ENCODE data around the gene KCTD5.
"Not testable (repeated sequence)": the region's sequence is repeated elsewhere in the genome, so short reads cannot be mapped to it uniquely, and the experiment has no call there.

KCTD5 gene, protein sequence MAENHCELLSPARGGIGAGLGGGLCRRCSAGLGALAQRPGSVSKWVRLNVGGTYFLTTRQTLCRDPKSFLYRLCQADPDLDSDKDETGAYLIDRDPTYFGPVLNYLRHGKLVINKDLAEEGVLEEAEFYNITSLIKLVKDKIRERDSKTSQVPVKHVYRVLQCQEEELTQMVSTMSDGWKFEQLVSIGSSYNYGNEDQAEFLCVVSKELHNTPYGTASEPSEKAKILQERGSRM

DNA sequence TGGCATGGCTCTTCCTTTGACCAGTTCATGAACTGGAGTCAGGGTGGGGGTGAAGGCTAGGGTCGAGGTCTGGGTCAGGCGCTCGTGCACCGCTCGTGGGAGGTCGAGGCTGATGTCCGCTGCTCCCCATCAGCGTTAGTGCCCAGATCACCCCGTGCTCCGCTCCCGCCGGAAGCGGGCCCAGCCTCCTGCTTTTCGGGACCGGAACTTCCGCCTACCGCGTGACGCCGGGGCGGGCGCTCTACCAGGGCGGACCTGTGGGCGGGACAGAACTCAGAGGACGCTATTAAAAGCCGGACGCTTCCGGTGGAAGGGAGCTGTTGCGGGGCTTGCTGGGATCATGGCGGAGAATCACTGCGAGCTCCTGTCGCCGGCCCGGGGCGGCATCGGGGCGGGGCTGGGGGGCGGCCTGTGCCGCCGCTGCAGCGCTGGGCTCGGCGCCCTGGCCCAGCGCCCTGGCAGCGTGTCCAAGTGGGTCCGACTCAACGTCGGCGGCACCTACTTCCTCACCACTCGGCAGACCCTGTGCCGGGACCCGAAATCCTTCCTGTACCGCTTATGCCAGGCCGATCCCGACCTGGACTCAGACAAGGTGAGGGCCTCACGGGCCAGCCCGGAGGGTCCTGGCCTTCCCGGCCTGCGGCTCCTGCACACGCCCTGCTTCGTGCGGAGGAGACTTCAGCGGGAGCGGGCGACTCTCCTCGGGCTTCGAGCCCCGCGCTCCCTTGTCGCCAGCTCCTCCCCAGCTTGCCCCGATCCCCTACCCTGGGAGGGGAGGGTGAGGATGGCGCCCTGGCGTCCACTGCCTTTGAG, at the start of gene KCTD5:
Gene KCTD5 (plus strand): TSS at position 315 of the 813 bp plus-strand sequence. CDS start 26 bp downstream, at position 341.
- Histone ChIP-seq H3K27ac (ENCODE audit: low read length) (no peak within 1 kb of the TSS), H3K9ac (ENCODE audit: low read depth, low read length) (peak within 1 kb of the TSS; percentile 97), H3K27me3 (ENCODE audit: insufficient read depth, low read length) (no peaks in the 10 kb centered on the region), H3K4me3 (ENCODE audit: low read length) (peak within 1 kb of the TSS; percentile 98), H3K9me3 (ENCODE audit: insufficient read depth, low read depth, low read length) (no peaks in the 10 kb centered on the region), H3K36me3 (ENCODE audit: insufficient read depth, low read depth, low read length) (no peaks in the 10 kb centered on the region), H3K4me1 (ENCODE audit: insufficient read depth, low read length) (no peaks in the 10 kb centered on the region; the same call in 1 of the 2 replicates)

DNA sequence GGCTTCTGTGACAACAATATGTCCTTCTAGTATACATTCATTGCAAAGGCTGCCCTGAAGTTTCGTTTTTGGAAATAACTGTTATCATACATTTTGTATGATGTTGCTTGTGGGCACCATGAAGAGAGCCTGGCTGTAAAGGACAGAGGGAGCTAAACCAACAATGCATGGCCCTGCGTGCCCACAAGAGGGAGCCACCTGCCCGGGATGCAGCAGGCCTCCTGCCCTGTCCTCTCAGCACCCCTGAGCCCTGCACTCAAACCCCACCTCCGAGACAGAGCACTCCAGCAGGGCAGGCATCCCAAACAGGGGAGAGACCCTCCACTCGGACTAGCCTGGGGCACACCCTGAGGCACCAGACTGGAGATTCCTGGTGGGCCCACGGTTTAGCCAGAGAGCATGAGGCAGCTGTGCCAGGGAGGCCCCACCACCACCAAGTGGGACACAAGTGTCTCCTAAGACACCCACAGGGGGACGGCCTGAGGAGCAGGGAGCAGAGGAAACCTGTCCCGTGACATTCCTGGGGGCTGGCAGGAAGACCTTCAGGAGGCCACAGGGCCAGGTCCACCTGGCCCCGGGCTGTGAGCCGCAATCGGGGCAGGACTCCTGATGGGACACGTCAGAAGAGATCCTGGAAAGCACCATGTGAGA, 43.1 kb upstream of the KCTD5 start:
- not testable (repeated sequence) for H3K4me3 ChIP-seq (ENCODE audit: low read length); H3K9me3 ChIP-seq (ENCODE audit: insufficient read depth, low read depth, low read length); H3K27me3 ChIP-seq (ENCODE audit: insufficient read depth, low read length); H3K36me3 ChIP-seq (ENCODE audit: insufficient read depth, low read depth, low read length); H3K27ac ChIP-seq (ENCODE audit: low read length); H3K9ac ChIP-seq (ENCODE audit: low read depth, low read length); H3K4me1 ChIP-seq (ENCODE audit: insufficient read depth, low read length)

DNA sequence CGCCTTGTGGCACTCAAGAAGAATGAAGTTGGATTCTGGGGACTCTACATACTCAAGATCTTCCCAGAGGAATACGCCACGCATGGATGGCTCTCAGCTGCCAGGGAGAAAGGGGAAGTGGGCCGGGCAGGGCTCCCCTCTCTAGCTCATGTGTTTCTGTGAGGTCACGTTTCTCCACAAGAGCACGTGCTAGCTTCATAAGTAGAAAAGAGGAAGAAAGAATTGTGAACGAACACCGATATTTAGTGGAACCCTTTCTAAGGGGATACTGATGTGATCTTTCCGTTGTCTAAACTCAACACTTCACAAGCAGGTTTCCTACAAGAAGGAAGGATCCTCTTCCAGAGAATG, 42.6 kb upstream of the KCTD5 start:
- H3K36me3 ChIP-seq (ENCODE audit: insufficient read depth, low read depth, low read length); H3K4me1 ChIP-seq (ENCODE audit: insufficient read depth, low read length); H3K27ac ChIP-seq (ENCODE audit: low read length); H3K27me3 ChIP-seq (ENCODE audit: insufficient read depth, low read length); H3K4me3 ChIP-seq (ENCODE audit: low read length); H3K9me3 ChIP-seq (ENCODE audit: insufficient read depth, low read depth, low read length); H3K9ac ChIP-seq (ENCODE audit: low read depth, low read length): not testable (repeated sequence)

DNA sequence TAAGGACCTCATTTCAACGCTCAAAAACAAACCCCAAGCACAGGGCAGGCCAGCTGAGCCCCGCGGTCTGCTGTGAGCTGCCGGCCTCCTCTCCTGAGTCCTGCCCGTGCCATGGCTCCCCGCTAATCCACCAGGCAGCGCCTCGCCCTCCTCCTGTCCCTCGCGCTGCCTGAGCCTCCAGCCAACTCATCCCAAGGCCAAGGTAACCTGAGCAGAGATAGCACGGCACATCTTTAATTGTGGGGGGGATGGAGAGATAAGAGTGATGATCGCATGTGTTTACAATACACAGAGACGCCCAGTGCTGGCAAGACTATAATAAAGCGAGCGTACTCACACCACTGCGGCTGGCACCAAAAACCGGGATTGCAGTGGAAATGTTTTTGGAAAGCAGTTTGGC, 39.8 kb upstream of the KCTD5 start:
- H3K27ac ChIP-seq (ENCODE audit: low read length); H3K4me3 ChIP-seq (ENCODE audit: low read length); H3K27me3 ChIP-seq (ENCODE audit: insufficient read depth, low read length); H3K4me1 ChIP-seq (ENCODE audit: insufficient read depth, low read length); H3K36me3 ChIP-seq (ENCODE audit: insufficient read depth, low read depth, low read length); H3K9ac ChIP-seq (ENCODE audit: low read depth, low read length); H3K9me3 ChIP-seq (ENCODE audit: insufficient read depth, low read depth, low read length): not testable (repeated sequence)

DNA sequence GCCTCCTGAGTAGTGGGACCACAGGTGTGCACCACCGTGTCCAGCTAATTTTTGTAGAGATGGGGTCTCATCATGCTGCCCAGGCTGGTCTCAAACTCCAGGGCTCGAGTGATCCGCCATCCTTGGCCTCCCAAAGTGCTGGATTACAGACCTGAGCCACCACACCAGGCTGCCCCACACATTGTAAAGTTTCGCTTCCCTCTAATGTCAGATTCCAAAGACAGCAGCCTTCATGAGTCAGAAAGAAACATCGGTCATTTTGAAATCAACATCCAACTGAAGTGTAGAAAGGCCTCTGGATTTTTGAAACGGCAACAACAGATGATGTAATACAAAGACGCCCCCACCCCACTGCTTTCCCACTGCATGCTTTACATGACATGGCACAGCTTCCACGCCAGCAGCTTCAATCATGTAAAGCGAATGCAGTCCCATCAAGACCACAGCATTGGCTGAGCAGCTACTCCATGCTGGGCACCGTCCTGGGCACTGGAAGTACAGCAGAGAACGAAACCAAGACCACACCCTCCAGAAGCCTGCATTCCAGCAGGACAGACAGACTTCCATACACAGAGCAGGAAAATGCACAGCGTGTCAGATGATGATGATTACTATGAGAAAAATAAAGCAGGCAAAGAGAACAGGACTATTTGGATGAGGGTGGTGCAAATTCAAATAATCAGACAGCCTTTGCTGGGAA, 37.4 kb upstream of the KCTD5 start:
- H3K9ac ChIP-seq (ENCODE audit: low read depth, low read length); H3K4me3 ChIP-seq (ENCODE audit: low read length); H3K4me1 ChIP-seq (ENCODE audit: insufficient read depth, low read length); H3K36me3 ChIP-seq (ENCODE audit: insufficient read depth, low read depth, low read length); H3K9me3 ChIP-seq (ENCODE audit: insufficient read depth, low read depth, low read length); H3K27ac ChIP-seq (ENCODE audit: low read length); H3K27me3 ChIP-seq (ENCODE audit: insufficient read depth, low read length): not testable (repeated sequence)

DNA sequence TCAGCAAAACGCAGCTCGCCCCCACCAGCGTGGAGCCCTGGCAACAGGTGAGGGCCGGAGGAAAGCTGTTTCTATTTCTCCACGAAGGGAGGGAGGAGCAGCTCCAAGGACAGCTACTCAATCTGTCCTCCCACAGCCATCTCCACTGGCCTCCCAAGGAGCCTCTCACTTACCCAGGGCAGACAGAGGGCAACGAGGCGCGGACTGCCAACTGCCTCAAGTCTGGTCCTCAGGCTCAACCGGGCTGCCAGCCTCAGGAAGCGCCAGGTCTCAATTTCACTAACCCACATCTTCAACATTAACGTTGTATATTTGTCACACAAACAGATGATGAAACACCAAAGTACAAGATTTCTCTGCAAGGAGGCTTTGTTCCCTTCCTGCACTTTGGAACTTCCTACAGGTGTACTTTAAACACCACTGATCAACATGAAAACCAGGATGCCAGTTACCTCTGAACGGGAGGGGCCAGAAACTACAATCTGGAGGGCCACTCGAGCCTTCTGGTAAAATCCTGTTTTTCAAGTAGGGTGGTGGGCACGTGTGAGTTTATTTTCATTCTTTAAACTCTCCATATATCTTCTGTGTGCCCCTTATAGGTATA, 31.0 kb upstream of the KCTD5 start:
- not testable (repeated sequence) for H3K4me1 ChIP-seq (ENCODE audit: insufficient read depth, low read length); H3K4me3 ChIP-seq (ENCODE audit: low read length); H3K27ac ChIP-seq (ENCODE audit: low read length); H3K9me3 ChIP-seq (ENCODE audit: insufficient read depth, low read depth, low read length); H3K27me3 ChIP-seq (ENCODE audit: insufficient read depth, low read length); H3K36me3 ChIP-seq (ENCODE audit: insufficient read depth, low read depth, low read length); H3K9ac ChIP-seq (ENCODE audit: low read depth, low read length)

DNA sequence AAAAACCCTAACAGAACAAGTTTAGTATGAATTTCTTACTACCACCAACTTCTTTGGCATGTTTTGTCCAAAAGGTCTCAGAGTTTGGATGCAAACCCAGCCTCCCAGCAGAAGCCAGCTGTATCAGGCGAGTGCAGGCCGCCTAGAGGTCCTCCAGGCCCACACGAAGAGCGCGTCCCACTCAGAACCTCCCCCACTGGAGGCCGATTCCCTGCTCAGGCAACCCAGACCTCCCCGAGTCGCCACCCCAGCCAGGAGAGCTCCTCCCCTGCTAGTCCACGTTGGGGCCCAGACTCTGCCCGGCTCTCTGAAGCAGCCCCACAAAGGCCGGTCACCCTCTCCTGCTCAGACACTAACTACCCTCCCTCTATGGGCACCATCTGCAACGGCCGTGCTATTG, 28.4 kb upstream of the KCTD5 start:
- not testable (repeated sequence) for H3K9ac ChIP-seq (ENCODE audit: low read depth, low read length); H3K4me1 ChIP-seq (ENCODE audit: insufficient read depth, low read length); H3K27ac ChIP-seq (ENCODE audit: low read length); H3K36me3 ChIP-seq (ENCODE audit: insufficient read depth, low read depth, low read length); H3K27me3 ChIP-seq (ENCODE audit: insufficient read depth, low read length); H3K4me3 ChIP-seq (ENCODE audit: low read length); H3K9me3 ChIP-seq (ENCODE audit: insufficient read depth, low read depth, low read length)

DNA sequence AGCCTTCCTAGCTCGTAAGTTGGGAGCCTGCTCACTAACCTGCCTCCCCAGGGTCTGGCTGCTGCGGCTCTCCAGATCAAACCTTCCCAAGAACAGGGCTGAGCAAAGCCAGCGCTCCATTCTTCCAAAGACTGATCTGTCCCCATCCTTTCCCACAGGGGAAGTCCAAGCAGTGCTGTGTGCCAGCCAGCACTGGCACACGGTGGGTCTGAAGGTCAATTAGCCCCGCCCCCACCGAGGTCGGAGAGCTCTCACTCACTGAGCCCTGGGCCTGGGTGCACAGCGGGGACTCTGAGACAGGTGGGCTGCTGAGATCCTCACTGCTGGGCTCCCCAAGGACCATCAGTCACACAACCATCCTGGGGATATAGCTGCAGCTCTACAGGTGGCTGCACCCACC, 27.4 kb upstream of the KCTD5 start:
- not testable (repeated sequence) for H3K9ac ChIP-seq (ENCODE audit: low read depth, low read length); H3K4me1 ChIP-seq (ENCODE audit: insufficient read depth, low read length); H3K27me3 ChIP-seq (ENCODE audit: insufficient read depth, low read length); H3K36me3 ChIP-seq (ENCODE audit: insufficient read depth, low read depth, low read length); H3K4me3 ChIP-seq (ENCODE audit: low read length); H3K9me3 ChIP-seq (ENCODE audit: insufficient read depth, low read depth, low read length); H3K27ac ChIP-seq (ENCODE audit: low read length)

DNA sequence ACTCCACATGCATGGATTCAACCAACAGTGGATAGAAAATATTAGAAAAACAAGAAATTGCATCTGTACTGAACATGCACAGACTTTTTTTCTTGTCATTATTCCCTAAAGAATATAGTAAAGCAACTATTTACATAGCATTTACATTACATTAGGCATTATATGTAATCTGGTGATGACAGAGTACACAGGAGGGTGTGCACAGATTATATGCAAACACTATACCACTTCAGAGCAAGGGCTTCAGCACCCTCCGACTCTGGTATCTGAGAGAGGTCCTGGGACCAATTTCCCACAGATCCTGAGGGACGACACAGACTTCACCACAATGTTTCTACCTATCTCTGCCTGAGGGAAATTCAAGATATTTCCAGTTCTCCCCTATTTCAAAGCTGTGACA, 25.3 kb upstream of the KCTD5 start:
- Histone ChIP-seq H3K36me3 (ENCODE audit: insufficient read depth, low read depth, low read length) (no peaks in the 10 kb centered on the region), H3K27me3 (ENCODE audit: insufficient read depth, low read length) (0 out of 2 replicates have a peak, but pooled peaks cover 3% of the 10 kb centered on the region), H3K27ac (ENCODE audit: low read length) (no peak overlapping the region), H3K9ac (ENCODE audit: low read depth, low read length) (no peak overlapping the region), H3K9me3 (ENCODE audit: insufficient read depth, low read depth, low read length) (no peaks in the 10 kb centered on the region), H3K4me3 (ENCODE audit: low read length) (no peak overlapping the region), H3K4me1 (ENCODE audit: insufficient read depth, low read length) (no peaks in the 10 kb centered on the region)

DNA sequence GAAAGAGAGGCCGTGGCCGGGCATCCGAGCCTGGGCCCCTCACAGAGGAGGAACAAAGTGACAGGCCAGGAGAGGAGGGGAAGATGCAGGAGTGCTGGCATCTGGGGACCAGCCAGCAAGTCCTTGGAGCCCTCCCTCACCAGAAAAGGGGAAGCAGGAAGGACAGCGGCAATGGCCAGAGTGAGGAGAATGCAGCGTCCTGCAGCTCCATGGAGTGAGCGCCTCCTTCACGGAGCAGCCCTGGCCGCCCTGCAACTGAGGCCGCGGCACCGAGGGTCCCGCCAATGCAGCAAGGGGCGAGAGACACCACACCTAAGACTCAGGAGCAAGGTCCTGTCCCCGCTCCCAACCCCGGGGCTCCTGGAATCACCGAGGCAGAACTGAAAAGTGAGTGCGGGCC, 24.5 kb upstream of the KCTD5 start:
- not testable (repeated sequence) for H3K4me3 ChIP-seq (ENCODE audit: low read length); H3K27ac ChIP-seq (ENCODE audit: low read length); H3K27me3 ChIP-seq (ENCODE audit: insufficient read depth, low read length); H3K4me1 ChIP-seq (ENCODE audit: insufficient read depth, low read length); H3K9me3 ChIP-seq (ENCODE audit: insufficient read depth, low read depth, low read length); H3K36me3 ChIP-seq (ENCODE audit: insufficient read depth, low read depth, low read length); H3K9ac ChIP-seq (ENCODE audit: low read depth, low read length)

DNA sequence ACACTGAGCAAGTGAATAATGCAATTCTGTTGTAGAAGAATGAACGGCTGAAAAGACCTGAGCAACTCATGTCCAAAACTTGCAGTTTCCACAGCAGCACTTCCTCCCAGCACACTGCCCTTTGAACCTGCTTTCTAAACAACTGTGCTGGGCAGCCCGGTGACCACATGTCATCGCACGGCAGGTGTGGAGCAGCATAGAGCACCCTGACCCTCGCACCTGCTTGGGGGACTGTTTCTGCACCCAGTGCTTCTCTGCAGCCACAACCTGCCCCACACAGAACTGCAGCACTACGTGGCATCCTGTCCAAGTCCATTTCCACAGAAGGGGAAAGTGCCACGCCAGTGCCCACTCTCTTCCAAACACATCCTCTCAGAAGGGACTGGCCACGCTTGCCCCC, 22.8 kb upstream of the KCTD5 start:
- not testable (repeated sequence) for H3K4me3 ChIP-seq (ENCODE audit: low read length); H3K36me3 ChIP-seq (ENCODE audit: insufficient read depth, low read depth, low read length); H3K9me3 ChIP-seq (ENCODE audit: insufficient read depth, low read depth, low read length); H3K27ac ChIP-seq (ENCODE audit: low read length); H3K4me1 ChIP-seq (ENCODE audit: insufficient read depth, low read length); H3K27me3 ChIP-seq (ENCODE audit: insufficient read depth, low read length); H3K9ac ChIP-seq (ENCODE audit: low read depth, low read length)

Measured in iPS-20b (cell line).